ENCODE measurements around the gene PABPC3. TPM values are rescaled to one million over a fixed set of nuclear protein-coding genes. Genes with fewer than 3 reads are reported as not detected.

Gene PABPC3
- total and polyA plus RNA-seq, 2 donors (not counting 1 experiment from before 2014, with no cell fraction given) = 0.17 to 0.27 TPM

DNA sequence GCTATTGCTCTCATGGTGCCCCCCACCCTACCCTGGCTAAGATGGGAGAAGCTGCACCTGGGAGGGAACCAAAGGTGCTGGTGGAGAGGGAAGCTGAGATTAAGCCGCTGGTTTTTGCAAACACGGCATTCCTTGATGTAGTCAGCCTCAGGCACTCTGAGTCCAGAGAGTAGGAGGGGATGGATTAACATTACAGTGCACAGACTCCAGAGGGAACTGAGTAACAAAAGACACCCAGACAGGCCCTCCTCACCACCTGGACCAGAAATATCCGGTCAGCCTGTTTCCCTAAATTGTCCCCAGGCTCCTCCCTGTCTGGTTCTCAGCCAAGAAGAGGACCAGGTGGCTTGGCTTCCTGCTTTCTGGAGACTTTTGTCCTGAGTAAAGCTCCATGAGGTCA is 28.9 kb upstream of the PABPC3 start:
- Histone ChIP-seq H2AFZ (ENCODE audit: low read length) (no peak overlapping the region), H3K27ac (ENCODE audit: insufficient read depth, low read length) (no peak overlapping the region), H4K20me1 (ENCODE audit: control insufficient read depth, extremely low read depth, insufficient read depth, low read length) (no peaks in the 10 kb centered on the region), H3K4me2 (ENCODE audit: extremely low read depth, insufficient read depth, low read length) (no peak overlapping the region), H3K9me3 (ENCODE audit: control insufficient read depth, insufficient read depth, low read depth, low read length) (no peaks in the 10 kb centered on the region), H3K79me2 (ENCODE audit: control insufficient read depth, insufficient read depth, low read length) (no peaks in the 10 kb centered on the region), H3K27me3 (ENCODE audit: control insufficient read depth, insufficient read depth, low read length) (no peaks in the 10 kb centered on the region), H3K4me3 (replicated peaks in 1 of 4; ENCODE audit: control extremely low read depth in 1 of 4, insufficient read depth in 1 of 4, low read depth in 3 of 4, low read length in 4 of 4) (no peak overlapping the region), H3K4me1 (ENCODE audit: control insufficient read depth, extremely low read depth, insufficient read depth, low read length) (no peaks in the 10 kb centered on the region), H3K9ac (ENCODE audit: insufficient read depth, low read length) (no peak overlapping the region), H3K36me3 (ENCODE audit: control insufficient read depth, insufficient read depth, low read length) (no peaks in the 10 kb centered on the region)
- TF ChIP-seq EZH2 (IDR thresholded peaks at IDR 0.05; ENCODE audit: low read length, missing control alignments) = no peak
- TF ChIP-seq, protein P1, sequence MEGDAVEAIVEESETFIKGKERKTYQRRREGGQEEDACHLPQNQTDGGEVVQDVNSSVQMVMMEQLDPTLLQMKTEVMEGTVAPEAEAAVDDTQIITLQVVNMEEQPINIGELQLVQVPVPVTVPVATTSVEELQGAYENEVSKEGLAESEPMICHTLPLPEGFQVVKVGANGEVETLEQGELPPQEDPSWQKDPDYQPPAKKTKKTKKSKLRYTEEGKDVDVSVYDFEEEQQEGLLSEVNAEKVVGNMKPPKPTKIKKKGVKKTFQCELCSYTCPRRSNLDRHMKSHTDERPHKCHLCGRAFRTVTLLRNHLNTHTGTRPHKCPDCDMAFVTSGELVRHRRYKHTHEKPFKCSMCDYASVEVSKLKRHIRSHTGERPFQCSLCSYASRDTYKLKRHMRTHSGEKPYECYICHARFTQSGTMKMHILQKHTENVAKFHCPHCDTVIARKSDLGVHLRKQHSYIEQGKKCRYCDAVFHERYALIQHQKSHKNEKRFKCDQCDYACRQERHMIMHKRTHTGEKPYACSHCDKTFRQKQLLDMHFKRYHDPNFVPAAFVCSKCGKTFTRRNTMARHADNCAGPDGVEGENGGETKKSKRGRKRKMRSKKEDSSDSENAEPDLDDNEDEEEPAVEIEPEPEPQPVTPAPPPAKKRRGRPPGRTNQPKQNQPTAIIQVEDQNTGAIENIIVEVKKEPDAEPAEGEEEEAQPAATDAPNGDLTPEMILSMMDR (conservative IDR thresholded peaks at IDR 0.05 in 1 of 2, IDR thresholded peaks at IDR 0.05 in 1 of 2; ENCODE audit: low read depth in 1 of 2, low read length in 2 of 2) = no peak
- no peak for DNase-seq (ENCODE audit: low read depth in 2 of 2)

DNA sequence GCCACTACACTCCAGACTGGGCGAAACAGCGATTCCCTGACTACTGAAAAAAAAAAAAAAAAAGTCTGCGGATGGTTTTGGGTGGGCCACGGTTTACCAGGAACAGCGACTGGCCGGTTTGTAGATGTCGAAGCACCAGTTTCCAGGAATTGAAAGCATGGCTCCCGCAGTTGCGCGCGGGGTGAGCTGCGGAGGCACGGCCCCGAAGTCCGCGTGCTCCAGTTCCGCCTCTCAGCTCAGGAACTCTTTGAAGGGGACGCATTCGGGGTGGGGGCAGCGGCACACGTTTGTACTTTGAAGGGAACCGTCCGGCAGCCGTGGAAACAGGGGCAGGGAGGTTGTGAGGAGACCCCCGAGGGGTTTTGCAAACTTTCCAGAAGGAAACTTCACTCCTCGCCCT is 27.1 kb upstream of the PABPC3 start:
- H3K79me2 ChIP-seq (ENCODE audit: control insufficient read depth, insufficient read depth, low read length) = no peaks in the 10 kb centered on the region
- no peak for DNase-seq (ENCODE audit: low read depth in 2 of 2)

DNA sequence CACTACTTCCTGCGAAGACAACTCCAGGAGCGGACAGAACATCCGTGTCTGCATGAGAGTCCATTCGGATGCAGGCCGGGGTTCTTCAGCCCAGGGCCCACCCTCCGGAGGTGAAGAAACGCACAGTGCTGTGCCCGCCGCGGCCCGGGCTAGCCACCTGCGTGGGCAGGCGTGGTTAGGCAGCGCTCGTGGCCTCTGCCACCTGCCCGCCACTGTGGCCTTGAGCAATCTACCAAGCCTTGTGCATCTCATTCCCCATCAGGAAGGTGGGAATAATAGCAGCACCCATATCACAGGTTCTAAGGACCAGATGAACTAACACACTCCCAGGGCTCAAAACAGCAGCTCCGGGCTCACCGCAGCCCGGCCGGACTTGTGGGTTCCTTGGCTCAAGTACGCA is 26.7 kb upstream of the PABPC3 start:
- Histone ChIP-seq H4K20me1 (ENCODE audit: control insufficient read depth, extremely low read depth, insufficient read depth, low read length) (no peaks in the 10 kb centered on the region), H3K4me2 (ENCODE audit: extremely low read depth, insufficient read depth, low read length) (no peak overlapping the region), H3K79me2 (ENCODE audit: control insufficient read depth, insufficient read depth, low read length) (no peaks in the 10 kb centered on the region), H3K27me3 (ENCODE audit: control insufficient read depth, insufficient read depth, low read length) (no peaks in the 10 kb centered on the region), H3K27ac (ENCODE audit: insufficient read depth, low read length) (no peak overlapping the region), H3K9ac (ENCODE audit: insufficient read depth, low read length) (no peak overlapping the region), H3K9me3 (ENCODE audit: control insufficient read depth, insufficient read depth, low read depth, low read length) (no peaks in the 10 kb centered on the region), H3K36me3 (ENCODE audit: control insufficient read depth, insufficient read depth, low read length) (no peaks in the 10 kb centered on the region), H3K4me1 (ENCODE audit: control insufficient read depth, extremely low read depth, insufficient read depth, low read length) (no peaks in the 10 kb centered on the region), H3K4me3 (replicated peaks in 1 of 4; ENCODE audit: control extremely low read depth in 1 of 4, insufficient read depth in 1 of 4, low read depth in 3 of 4, low read length in 4 of 4) (no peak overlapping the region), H2AFZ (ENCODE audit: low read length) (no peak overlapping the region)
- DNase-seq (ENCODE audit: low read depth in 2 of 2) = no peak
- TF ChIP-seq EZH2 (IDR thresholded peaks at IDR 0.05; ENCODE audit: low read length, missing control alignments) = no peak
- TF ChIP-seq, protein P1 (conservative IDR thresholded peaks at IDR 0.05 in 1 of 2, IDR thresholded peaks at IDR 0.05 in 1 of 2; ENCODE audit: low read depth in 1 of 2, low read length in 2 of 2) = no peak

More for the DNA sequence above, 27.1 kb upstream of the PABPC3 start:
- Histone ChIP-seq H4K20me1 (ENCODE audit: control insufficient read depth, extremely low read depth, insufficient read depth, low read length) (no peaks in the 10 kb centered on the region), H3K27ac (ENCODE audit: insufficient read depth, low read length) (no peak overlapping the region), H3K27me3 (ENCODE audit: control insufficient read depth, insufficient read depth, low read length) (no peaks in the 10 kb centered on the region), H3K9ac (ENCODE audit: insufficient read depth, low read length) (no peak overlapping the region), H3K9me3 (ENCODE audit: control insufficient read depth, insufficient read depth, low read depth, low read length) (no peaks in the 10 kb centered on the region), H3K4me2 (ENCODE audit: extremely low read depth, insufficient read depth, low read length) (no peak overlapping the region), H3K36me3 (ENCODE audit: control insufficient read depth, insufficient read depth, low read length) (no peaks in the 10 kb centered on the region), H3K4me3 (replicated peaks in 1 of 4; ENCODE audit: control extremely low read depth in 1 of 4, insufficient read depth in 1 of 4, low read depth in 3 of 4, low read length in 4 of 4) (no peak overlapping the region), H2AFZ (ENCODE audit: low read length) (no peak overlapping the region), H3K4me1 (ENCODE audit: control insufficient read depth, extremely low read depth, insufficient read depth, low read length) (no peaks in the 10 kb centered on the region)
- no peak for TF ChIP-seq EZH2 (IDR thresholded peaks at IDR 0.05; ENCODE audit: low read length, missing control alignments)

All from fibroblast of lung (primary cell).